Psoas muscle (tissue), 8 donors: ENCODE measurements around the gene MAPK13. TPM values are rescaled to one million over a fixed set of nuclear protein-coding genes. Genes with fewer than 3 reads are reported as not detected.

Source experiments
- ATAC-seq, 4 donors: fragments of 200-7000 bp; cut with Tn5 transposase; one replicate each; pipeline ENCODE4 v1.9.1; 2020; ENCODE audit warnings: moderate library complexity in 3 of 4, mild to moderate bottlenecking in 2 of 4
- DNase-seq, 2 donors: peaks; one replicate each; pipeline ENCODE4 v3.0.0-alpha.2; 2020
- H3K27ac ChIP-seq: fragments of 200-600 bp; one replicate; pipeline ENCODE4 v1.8.0; 2022
- H3K27me3 ChIP-seq, 3 donors: fragments of 200-600 bp in 1 of 3; one replicate each; pipeline versions ENCODE4 v1.6.1 to v1.8.0; 2013 to 2022; ENCODE audit warnings: low read length in 2 of 3, mild to moderate bottlenecking in 2 of 3, moderate library complexity in 1 of 3; ENCODE audit not compliant: insufficient read depth in 3 of 3
- H3K36me3 ChIP-seq, 2 donors: fragments of 200-600 bp in 1 of 2; one replicate each; pipeline versions ENCODE4 v1.6.1 to v1.8.0; 2013 to 2022; ENCODE audit warnings: low read depth in 1 of 2, mild to moderate bottlenecking in 1 of 2, moderate library complexity in 1 of 2; ENCODE audit not compliant: insufficient read depth in 1 of 2
- H3K4me1 ChIP-seq: fragments of 200-600 bp; one replicate; pipeline ENCODE4 v1.8.0; 2022
- H3K4me3 ChIP-seq: fragments of 200-600 bp; one replicate; pipeline ENCODE4 v1.8.0; 2022; ENCODE audit warnings: mild to moderate bottlenecking
- H3K9me3 ChIP-seq: fragments of 200-600 bp; one replicate; pipeline ENCODE4 v1.8.0; 2022
- WGBS, 3 donors: extraction: QIAGEN DNeasy Blood & Tissue Kit; methylation state at CpG; one replicate each; pipeline versions ENCODE4 v1.1.6 to v1.1.7; 2013; 5-methylcytosine and 5-hydroxymethylcytosine counted together
- intact Hi-C, 2 donors: fragments of 100-400 bp; cut with DNase I; formaldehyde crosslinking; loops; one replicate each; pipeline versions ENCODE4 v1.11.0 to v1.14.2; 2022
- polyA plus RNA-seq, 3 donors: library from polyadenylated mRNA; stranded (reverse); fragments of 200-250 nt; gene quantifications; one replicate each; pipeline ENCODE4 v1.2.3, GENCODE V29; 2013
- total RNA-seq, 4 donors: library from RNA; stranded (reverse); fragmentation: NEBNext Ultra II Directional in 2 of 4; extraction: Animal tissue kit (Norgen Biotek cat#: 25700) in 2 of 4; gene quantifications; one replicate each; pipeline versions ENCODE4 v1.2.1 to v1.2.4, GENCODE V29; 2021 to 2023
- TF ChIP-seq, protein P1 (sequence below): fragments of 200-600 bp; IDR thresholded peaks from one replicate; pipeline ENCODE4 v1.8.0; 2022; ENCODE audit warnings: antibody characterized with exemption
- donor health status: healthy with polysubstance abuse.
- donor health status: DM: no; HTN: no; CAD: no; lungs with moderate emphysema.
- donor health status: Bipolar disorder and iron deficiency.
- donor health status: healthy.
- donor health status: DM: yes; HTN: yes; CAD: no.
- donor health status: DM: no; HTN: no; CAD: no.
- donor health status: DM: no; HTN: no; CAD: no.
- donor health status: DM: yes; HTN: yes; CAD: no.

The MAPK13 gene
- total and polyA plus RNA-seq, 7 donors: 0.49 to 4.0 (median 1.6) TPM

DNA sequence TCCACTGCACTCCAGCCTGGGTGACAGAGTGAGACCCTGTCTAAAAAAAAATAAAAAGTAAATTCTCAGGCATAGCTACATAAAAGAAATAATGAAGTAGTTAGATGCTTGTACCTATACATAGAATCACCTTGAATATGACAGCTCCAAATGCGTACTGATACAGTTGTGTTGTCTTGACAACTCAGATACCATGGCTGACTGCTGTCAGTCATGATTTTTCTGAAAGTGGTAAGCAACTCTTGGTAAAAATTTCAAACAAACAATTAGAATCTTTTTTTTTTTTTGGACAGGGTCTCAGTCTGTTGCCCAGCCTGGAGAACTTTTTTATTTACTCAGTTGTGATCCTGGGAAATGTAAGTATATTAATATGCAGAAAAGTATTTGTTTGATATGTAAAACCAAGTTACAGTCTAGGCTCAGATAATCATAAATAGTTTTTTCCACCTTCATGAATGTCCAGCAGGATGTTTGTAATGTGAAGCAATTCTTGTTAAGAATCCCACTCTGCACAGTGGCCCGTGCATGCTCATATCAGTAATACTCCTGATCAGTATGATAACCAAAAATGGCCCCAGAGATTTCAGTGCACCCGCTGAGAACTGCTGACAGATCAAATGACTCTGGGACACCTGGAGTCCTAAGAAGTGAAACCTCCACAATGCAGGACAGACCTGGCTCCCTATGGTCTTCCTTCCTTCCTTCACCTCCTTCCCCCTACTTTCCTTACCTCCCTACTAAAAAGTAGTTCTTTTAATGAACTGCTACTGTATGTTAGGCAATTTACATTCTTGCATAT lies 14.0 kb upstream of the MAPK13 start:
- no peak for ATAC-seq
- DNase-seq: no peak
- Histone ChIP-seq H3K9me3 (no peaks in the 10 kb centered on the region), H3K4me1 (peaks cover 31% of the 10 kb centered on the region), H3K4me3 (no peak overlapping the region), H3K27ac (no peak overlapping the region), H3K36me3 (peaks cover 0 to 25% of the 10 kb centered on the region in 2 donors), H3K27me3 (no peaks in the 10 kb centered on the region)
- intact Hi-C loops: no loop called here
- TF ChIP-seq, protein P1, sequence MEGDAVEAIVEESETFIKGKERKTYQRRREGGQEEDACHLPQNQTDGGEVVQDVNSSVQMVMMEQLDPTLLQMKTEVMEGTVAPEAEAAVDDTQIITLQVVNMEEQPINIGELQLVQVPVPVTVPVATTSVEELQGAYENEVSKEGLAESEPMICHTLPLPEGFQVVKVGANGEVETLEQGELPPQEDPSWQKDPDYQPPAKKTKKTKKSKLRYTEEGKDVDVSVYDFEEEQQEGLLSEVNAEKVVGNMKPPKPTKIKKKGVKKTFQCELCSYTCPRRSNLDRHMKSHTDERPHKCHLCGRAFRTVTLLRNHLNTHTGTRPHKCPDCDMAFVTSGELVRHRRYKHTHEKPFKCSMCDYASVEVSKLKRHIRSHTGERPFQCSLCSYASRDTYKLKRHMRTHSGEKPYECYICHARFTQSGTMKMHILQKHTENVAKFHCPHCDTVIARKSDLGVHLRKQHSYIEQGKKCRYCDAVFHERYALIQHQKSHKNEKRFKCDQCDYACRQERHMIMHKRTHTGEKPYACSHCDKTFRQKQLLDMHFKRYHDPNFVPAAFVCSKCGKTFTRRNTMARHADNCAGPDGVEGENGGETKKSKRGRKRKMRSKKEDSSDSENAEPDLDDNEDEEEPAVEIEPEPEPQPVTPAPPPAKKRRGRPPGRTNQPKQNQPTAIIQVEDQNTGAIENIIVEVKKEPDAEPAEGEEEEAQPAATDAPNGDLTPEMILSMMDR: no peak
- 76 to 89% (median 77%) methylated on average over 3 of the region's 3 CpGs for WGBS, 3 donors

DNA sequence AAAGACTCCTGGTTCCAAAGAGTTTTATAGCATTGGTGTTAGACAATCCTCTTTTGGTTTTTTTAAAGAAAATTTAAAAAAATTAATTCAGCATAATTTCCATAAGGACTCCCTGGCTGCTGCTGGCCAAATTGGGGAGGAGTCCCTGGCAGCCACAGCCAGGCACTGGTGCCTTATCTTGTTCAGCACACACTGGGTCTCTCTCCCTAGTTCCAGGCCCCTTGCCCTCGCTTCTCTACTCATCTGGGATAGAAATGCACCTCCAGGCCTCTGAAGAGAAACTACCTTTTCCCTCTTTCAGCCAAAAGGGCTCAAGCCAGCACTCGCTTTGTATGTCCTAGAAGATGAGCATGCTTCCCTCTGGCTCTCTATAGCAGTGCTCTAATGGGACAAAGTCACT lies 13.4 kb upstream of the MAPK13 start:
- ATAC-seq (no peak), DNase-seq (no peak)
- H3K36me3 ChIP-seq: peaks cover 0 to 19% of the 10 kb centered on the region in 2 donors
- H3K9me3 ChIP-seq: no peaks in the 10 kb centered on the region
- H3K4me3 ChIP-seq: no peak overlapping the region
- peaks cover 31% of the 10 kb centered on the region for H3K4me1 ChIP-seq
- intact Hi-C loops: no loop called here
- H3K27me3 ChIP-seq: no peaks in the 10 kb centered on the region
- no peak overlapping the region for H3K27ac ChIP-seq
- 90 to 97% (median 96%) methylated on average over 2 of the region's 2 CpGs for WGBS, 3 donors
- TF ChIP-seq, protein P1: no peak

DNA sequence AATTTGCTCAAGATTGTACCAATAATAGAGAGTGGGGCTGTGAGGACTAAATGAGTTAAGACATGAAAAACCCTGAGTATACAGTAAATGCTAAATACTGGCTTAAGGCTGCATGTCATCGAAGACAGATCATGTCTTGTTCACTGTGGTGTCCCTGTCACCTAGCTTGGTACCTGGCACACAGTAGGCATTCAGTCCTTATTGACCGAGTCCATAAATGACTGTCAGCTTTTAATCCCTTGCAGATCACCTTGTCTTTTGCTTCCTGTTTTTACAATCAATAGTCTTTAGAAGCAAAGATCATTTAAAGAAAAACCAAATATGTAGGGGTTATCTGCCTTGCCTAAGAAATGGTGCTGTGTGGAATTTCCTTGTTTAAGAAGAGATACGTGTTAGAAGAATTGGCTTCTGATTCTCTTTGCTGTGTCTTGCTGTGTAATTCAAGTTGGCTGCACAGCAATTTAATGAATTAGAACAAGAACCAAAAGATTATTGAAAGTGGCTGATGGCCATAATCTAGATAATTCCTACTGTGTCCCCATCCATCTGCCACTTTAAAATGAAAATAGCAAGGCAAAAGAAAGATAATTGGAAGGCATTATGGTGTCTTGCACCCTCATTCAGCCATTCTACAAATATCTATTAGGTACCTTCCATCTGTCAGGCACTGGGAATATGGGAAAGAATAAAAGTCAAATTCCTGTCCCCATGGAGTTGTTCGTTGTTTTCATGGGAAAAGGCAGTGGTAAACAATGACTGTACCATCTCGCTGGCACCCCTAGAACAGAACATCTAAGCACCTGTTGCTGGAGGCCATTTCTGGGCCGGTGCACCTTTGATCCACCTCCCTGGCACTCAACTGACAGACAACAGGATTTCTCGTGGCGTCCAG lies 12.4 kb upstream of the MAPK13 start:
- Histone ChIP-seq H3K27me3 (no peaks in the 10 kb centered on the region), H3K9me3 (no peaks in the 10 kb centered on the region), H3K36me3 (peaks cover 0 to 19% of the 10 kb centered on the region in 2 donors), H3K4me1 (peaks cover 31% of the 10 kb centered on the region), H3K27ac (peak overlapping the region; percentile 46), H3K4me3 (no peak overlapping the region)
- WGBS, 3 donors: 62 to 71% (median 63%) methylated on average over 8 of the region's 8 CpGs
- DNase-seq (no peak), ATAC-seq (no peak)
- intact Hi-C loops: no loop called here
- TF ChIP-seq, protein P1: no peak

DNA sequence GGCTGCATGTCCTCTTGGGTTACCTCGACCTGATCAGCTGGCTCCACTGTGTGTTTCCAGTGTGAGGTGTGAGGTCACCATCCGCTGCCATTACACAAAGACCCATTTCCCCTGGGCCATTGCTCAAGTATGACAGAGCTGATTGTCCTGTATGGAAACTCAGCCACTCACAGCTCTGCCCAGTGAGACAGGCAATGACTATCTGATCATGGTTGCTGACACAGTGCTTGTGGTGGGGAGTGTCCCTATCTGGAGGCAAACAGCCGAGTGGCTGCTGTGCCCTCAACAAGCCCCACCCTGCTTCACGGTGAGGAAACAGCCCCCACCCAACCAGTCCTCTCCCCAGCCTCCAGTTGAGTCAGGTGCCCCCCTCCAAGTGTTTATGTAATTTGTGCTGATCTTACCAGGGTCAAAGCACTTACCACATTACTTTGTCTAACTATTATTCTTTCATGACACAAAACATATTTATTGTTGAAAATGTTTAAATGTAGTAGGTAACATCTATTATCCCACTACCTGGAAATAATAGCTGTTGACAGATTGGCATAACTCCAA lies 11.7 kb upstream of the MAPK13 start:
- peak overlapping the region; percentile 46 for H3K27ac ChIP-seq
- H3K9me3 ChIP-seq: no peaks in the 10 kb centered on the region
- H3K4me3 ChIP-seq: no peak overlapping the region
- peak; percentile 60 to 80 (median 71) for ATAC-seq
- peak in 1 of 2 donors; percentile 74 for DNase-seq
- H3K27me3 ChIP-seq: no peaks in the 10 kb centered on the region
- 43 to 65% (median 46%) methylated on average over 4 of the region's 4 CpGs for WGBS, 3 donors
- peaks cover 0 to 19% of the 10 kb centered on the region in 2 donors for H3K36me3 ChIP-seq
- peaks cover 28% of the 10 kb centered on the region for H3K4me1 ChIP-seq
- intact Hi-C loops: no loop called here
- TF ChIP-seq, protein P1: no peak
